Progenitor cell of endocrine pancreas (in vitro differentiated cells): ENCODE results near the gene BRF1. TPM values are rescaled to one million over a fixed set of nuclear protein-coding genes. Genes with fewer than 3 reads are reported as not detected.

ENCODE experiments used
- DNase-seq: peaks from one replicate; pipeline ENCODE4 v3.0.0; 2021; ENCODE audit warnings: low spot score; ENCODE audit not compliant: unreplicated experiment
- H3K27ac Mint-ChIP-seq: 2 replicates; pipeline ENCODE4 v1.8.0; 2021; ENCODE audit warnings: mild to moderate bottlenecking, moderate library complexity, mixed read lengths
- H3K27me3 Mint-ChIP-seq: 2 replicates; pipeline ENCODE4 v1.8.0; 2021; ENCODE audit warnings: mixed read lengths
- H3K36me3 Mint-ChIP-seq: 2 replicates; pipeline ENCODE4 v1.8.0; 2022; ENCODE audit warnings: mixed read lengths; ENCODE audit not compliant: insufficient read depth
- H3K4me1 Mint-ChIP-seq: 2 replicates; pipeline ENCODE4 v1.8.0; 2021; ENCODE audit warnings: low read depth, mixed read lengths
- H3K4me3 Mint-ChIP-seq: 2 replicates; pipeline ENCODE4 v1.8.0; 2021; ENCODE audit warnings: low read depth, mild to moderate bottlenecking, moderate library complexity, mixed read lengths
- H3K9me3 Mint-ChIP-seq: 2 replicates; pipeline ENCODE4 v1.8.0; 2021; ENCODE audit warnings: low read depth, mixed read lengths
- CTCF ChIP-seq: fragments of 200-600 bp; sonication (generic); IDR thresholded peaks from one replicate; pipeline ENCODE4 v1.5.0; 2021; ENCODE audit warnings: antibody characterized with exemption, mild to moderate bottlenecking; ENCODE audit not compliant: unreplicated experiment
- total RNA-seq: library from RNA; stranded (reverse); gene quantifications from 2 replicates; pipeline ENCODE4 v1.2.1, GENCODE V29; 2021

BRF1 gene
- total RNA-seq, 1 donor from 2014 or later, result 49.9 TPM

- DNase-seq, result no peak
- Mint-ChIP-seq H3K27ac (no peak overlapping the region), H3K4me1 (no peaks in the 10 kb centered on the region), H3K9me3 (no peaks in the 10 kb centered on the region), H3K36me3 (no peaks in the 10 kb centered on the region), H3K27me3 (peaks cover 12% of the 10 kb centered on the region), H3K4me3 (no peak overlapping the region)
- no peak for TF ChIP-seq CTCF
These were observed 140.0 kb downstream of the BRF1 start for GRCh38 chr14:105160776-105161175.

- TF ChIP-seq CTCF, result no peak
- Mint-ChIP-seq H3K36me3 (no peaks in the 10 kb centered on the region), H3K9me3 (no peaks in the 10 kb centered on the region), H3K4me1 (no peaks in the 10 kb centered on the region), H3K27me3 (no peaks in the 10 kb centered on the region), H3K4me3 (no peak overlapping the region), H3K27ac (no peak overlapping the region)
- DNase-seq, result no peak
These were observed 141.5 kb downstream of the BRF1 start for GRCh38 chr14:105159344-105159743.

Other genes with a start within 250 kb of the BRF1 start
- gene GPR132, start 235.6 kb downstream of the BRF1 start, total RNA-seq, result 0.57 and 0.69 TPM in 2 replicates
- gene JAG2, start 132.2 kb downstream of the BRF1 start, total RNA-seq, result 3.8 and 8.5 TPM in 2 replicates
- gene NUDT14, start 119.7 kb downstream of the BRF1 start, total RNA-seq, result 66.6 and 68.5 TPM in 2 replicates
- 31.6 and 31.9 TPM in 2 replicates for gene BTBD6, start 52.5 kb downstream of the BRF1 start, total RNA-seq
- gene PACS2, start 13.7 kb upstream of the BRF1 start, total RNA-seq, result 177 and 193 TPM in 2 replicates
- 2.4 and 3.5 TPM in 2 replicates for gene TEX22, start 97.5 kb upstream of the BRF1 start, total RNA-seq
- gene MTA1, start 118.8 kb upstream of the BRF1 start, total RNA-seq, result 227 and 238 TPM in 2 replicates
- gene CRIP2, start 173.8 kb upstream of the BRF1 start, total RNA-seq, result 17.0 and 19.6 TPM in 2 replicates
- 5.1 TPM in 2 replicates for gene CRIP1, start 185.9 kb upstream of the BRF1 start, total RNA-seq
- 20.5 and 20.8 TPM in 2 replicates for gene TEDC1, start 190.2 kb upstream of the BRF1 start, total RNA-seq
- gene TMEM121, start 225.6 kb upstream of the BRF1 start, total RNA-seq, result 3.9 and 4.5 TPM in 2 replicates